IMR-90 (cell line): ENCODE data around the gene RNASE4. TPM values are rescaled to one million over a fixed set of nuclear protein-coding genes. Genes with fewer than 3 reads are reported as not detected.
"Not testable (repeated sequence)": the region's sequence is repeated elsewhere in the genome, so short reads cannot be mapped to it uniquely, and the experiment has no call there.

ENCODE experiments used
- ATAC-seq: fragments of 200-7000 bp; cut with Tn5 transposase; 2 replicates; pipeline ENCODE4 v1.9.1; 2020; ENCODE audit warnings: low read depth, mild to moderate bottlenecking, moderate library complexity
- BruUV-seq: library from RNA; stranded (reverse); fragments of 400-500 nt; replicated peaks from 2 replicates; lab custom pipeline; 2021; lab: Mats Ljungman, UMichigan
- CTCF ChIA-PET: fragments of 300-600 bp; formaldehyde crosslinking; extraction: SDS; loops from one replicate; lab custom pipeline; 2021; ENCODE audit warnings: antibody characterized with exemption; lab: Yijun Ruan, JAX
- POLR2A ChIA-PET: fragments of 300-600 bp; sonication (Branson Sonifier 250); formaldehyde crosslinking; loops from one replicate; lab custom pipeline; 2022; ENCODE audit warnings: antibody characterized with exemption; ENCODE audit not compliant: unreplicated experiment; lab: Charles Lee
- DNase-seq: peaks from one replicate; pipeline ENCODE4 v3.0.0; 2013
- H2AFZ ChIP-seq: replicated peaks from 2 replicates; pipeline ENCODE3; 2013; ENCODE audit warnings: low read length, mild to moderate bottlenecking; ENCODE audit not compliant: poor library complexity
- H2AK5ac ChIP-seq: 2 replicates; pipeline ENCODE4 v1.6.1; 2013; ENCODE audit warnings: low read depth, low read length, inconsistent platforms
- H2AK9ac ChIP-seq: replicated peaks from 2 replicates; pipeline ENCODE3; 2013; ENCODE audit warnings: mild to moderate bottlenecking, low read depth, low read length, moderate library complexity; ENCODE audit not compliant: poor library complexity
- H2BK120ac ChIP-seq: 2 replicates; pipeline ENCODE4 v1.6.1; 2013; ENCODE audit warnings: low read depth, low read length, inconsistent platforms
- H2BK15ac ChIP-seq: 3 replicates; pipeline ENCODE4 v1.6.1; 2013; ENCODE audit warnings: low read depth, low read length, inconsistent platforms
- H2BK20ac ChIP-seq: 2 replicates; pipeline ENCODE4 v1.6.1; 2013; ENCODE audit warnings: low read depth, mild to moderate bottlenecking, inconsistent platforms, low read length, moderate library complexity
- H2BK5ac ChIP-seq: 2 replicates; pipeline ENCODE4 v1.6.1; 2013; ENCODE audit warnings: mild to moderate bottlenecking, low read depth, low read length, inconsistent platforms; ENCODE audit not compliant: poor library complexity, severe bottlenecking
- H3K14ac ChIP-seq: replicated peaks from 2 replicates; pipeline ENCODE4 v1.6.1; 2013; ENCODE audit warnings: low read depth, low read length, inconsistent platforms
- H3K18ac ChIP-seq: 2 replicates; pipeline ENCODE4 v1.6.1; 2013; ENCODE audit warnings: low read depth, low read length, control low read depth
- H3K23ac ChIP-seq: 2 replicates; pipeline ENCODE4 v1.6.1; 2013; ENCODE audit warnings: low read depth, low read length, inconsistent platforms
- H3K27ac ChIP-seq: 2 replicates; pipeline ENCODE4 v1.5.1; 2013; ENCODE audit warnings: mild to moderate bottlenecking, control low read depth, low read length; ENCODE audit not compliant: insufficient read depth
- H3K27me3 ChIP-seq: 2 replicates; pipeline ENCODE4 v1.6.1; 2013; ENCODE audit warnings: low read length; ENCODE audit not compliant: control insufficient read depth, insufficient read depth
- H3K36me3 ChIP-seq: 2 replicates; pipeline ENCODE4 v1.6.1; 2013; ENCODE audit warnings: low read length, mixed read lengths; ENCODE audit not compliant: control insufficient read depth, insufficient read depth
- H3K4ac ChIP-seq: 2 replicates; pipeline ENCODE4 v1.6.1; 2013; ENCODE audit warnings: low read depth, low read length, inconsistent platforms
- H3K4me1 ChIP-seq: 2 replicates; pipeline ENCODE4 v1.6.1; 2013; ENCODE audit warnings: low read length, mixed read lengths; ENCODE audit not compliant: control insufficient read depth, insufficient read depth
- H3K4me2 ChIP-seq: 2 replicates; pipeline ENCODE4 v1.6.1; 2013; ENCODE audit warnings: low read depth, mild to moderate bottlenecking, control low read depth, low read length, moderate library complexity
- H3K4me3 ChIP-seq: 2 replicates; pipeline ENCODE4 v1.5.1; 2013; ENCODE audit warnings: low read depth, mild to moderate bottlenecking, control low read depth, low read length, moderate library complexity; ENCODE audit not compliant: insufficient read depth
- H3K56ac ChIP-seq: 2 replicates; pipeline ENCODE4 v1.6.1; 2013; ENCODE audit warnings: low read length, inconsistent platforms; ENCODE audit not compliant: insufficient read depth; ENCODE audit errors: extremely low read depth
- H3K79me1 ChIP-seq, 2 experiments: 2 replicates each; pipeline ENCODE4 v1.6.1; 2013; ENCODE audit warnings: low read length in 2 of 2, inconsistent platforms in 1 of 2, low read depth in 1 of 2
- H3K9ac ChIP-seq: 2 replicates; pipeline ENCODE4 v1.6.1; 2013; ENCODE audit warnings: low read depth, low read length, control low read depth
- H3K9me1 ChIP-seq: 2 replicates; pipeline ENCODE4 v1.6.1; 2013; ENCODE audit warnings: low read length, inconsistent platforms; ENCODE audit not compliant: insufficient read depth
- H3K9me3 ChIP-seq: 2 replicates; pipeline ENCODE4 v1.6.1; 2013; ENCODE audit warnings: low read length; ENCODE audit not compliant: control insufficient read depth, insufficient read depth
- H4K20me1 ChIP-seq: 2 replicates; pipeline ENCODE4 v1.6.1; 2013; ENCODE audit warnings: low read length, inconsistent platforms; ENCODE audit not compliant: insufficient read depth
- H4K5ac ChIP-seq: 2 replicates; pipeline ENCODE4 v1.6.1; 2013; ENCODE audit warnings: mild to moderate bottlenecking, low read depth, low read length, control low read depth
- H4K8ac ChIP-seq, 2 experiments: 2 replicates each; pipeline ENCODE4 v1.6.1; 2013; ENCODE audit warnings: low read depth in 2 of 2, low read length in 2 of 2, control low read depth in 1 of 2, inconsistent platforms in 1 of 2
- H4K91ac ChIP-seq: 2 replicates; pipeline ENCODE4 v1.6.1; 2013; ENCODE audit warnings: low read depth, low read length, inconsistent platforms; ENCODE audit not compliant: insufficient read depth
- MAFK ChIP-seq: IDR thresholded peaks from 2 replicates; pipeline ENCODE4 v1.6.1; 2012; ENCODE audit warnings: low read depth, low read length, improper control_type of control experiment
- WGBS, 2 experiments: methylation state at CpG; one replicate each; pipeline versions ENCODE4 v1.1.5 to v1.1.7; 2013; ENCODE audit warnings: missing lambda C conversion rate in 2 of 2; ENCODE audit not compliant: insufficient read length in 1 of 2; ENCODE audit errors: extremely low coverage in 2 of 2; 5-methylcytosine and 5-hydroxymethylcytosine counted together
- dilution Hi-C: fragments of 300-500 bp; cut with HindIII; formaldehyde crosslinking; loops from one replicate; pipeline ENCODE4 v1.14.3; 2018; ENCODE audit warnings: low sequenced_read_pairs; ENCODE audit not compliant: unreplicated experiment
- in situ Hi-C: fragments of 300-500 bp; cut with MboI; formaldehyde crosslinking; loops from 3 replicates; pipeline ENCODE4 v1.14.3; 2019; ENCODE audit warnings: low sequenced_read_pairs, inconsistent platforms, mixed read lengths
- intact Hi-C: fragments of 100-400 bp; cut with micrococcal nuclease; formaldehyde crosslinking; loops from 2 replicates; pipeline ENCODE4 v1.10.0; 2022
- polyA plus RNA-seq, 3 experiments: library from polyadenylated mRNA; depleted of rRNA; stranded (reverse); fragments of >200 nt; gene quantifications; 2 replicates each; pipeline ENCODE4 v1.2.3, GENCODE V29; 2012; ENCODE audit warnings: low replicate concordance in 1 of 3
- total RNA-seq: library from RNA; depleted of rRNA; stranded (reverse); fragments of >200 nt; gene quantifications from 2 replicates; pipeline ENCODE4 v1.2.3, GENCODE V29; 2012

Gene RNASE4
- total and polyA plus RNA-seq, 2 of the 4 experiments (the other 2 are of a cell fraction) = 10.4 to 11.6 TPM

DNA sequence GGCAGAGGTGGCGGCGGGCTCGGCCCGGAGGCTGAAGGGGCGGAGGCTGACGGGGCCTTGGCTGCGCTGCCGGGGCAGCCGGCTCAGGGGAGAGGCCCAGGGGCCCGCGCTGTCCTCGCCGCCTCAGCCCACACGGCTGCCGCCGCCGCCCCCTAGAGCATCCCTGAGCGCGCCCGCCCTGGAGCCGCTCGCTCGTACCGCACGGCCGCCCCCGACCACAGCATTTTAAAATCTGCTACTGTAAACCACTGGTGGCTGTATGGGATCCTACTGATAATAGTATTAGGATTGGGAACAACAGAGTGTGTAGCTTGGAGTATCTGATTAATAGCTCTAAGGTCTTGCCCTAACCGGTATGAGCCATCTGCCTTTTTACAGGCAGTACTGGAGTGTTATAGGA is 39.1 kb downstream of the RNASE4 start:
- Histone ChIP-seq H2BK5ac (no peak overlapping the region), H3K4me1 (no peaks in the 10 kb centered on the region), H3K9ac (no peak overlapping the region), H3K4me3 (no peak overlapping the region), H4K8ac (no peak overlapping the region), H3K4ac (no peak overlapping the region), H3K23ac (no peak overlapping the region), H3K79me1 (no peaks in the 10 kb centered on the region), H2BK20ac (no peak overlapping the region), H3K56ac (no peak overlapping the region), H3K9me1 (no peaks in the 10 kb centered on the region), H4K20me1 (no peaks in the 10 kb centered on the region), H3K14ac (no peak overlapping the region), H3K36me3 (no peaks in the 10 kb centered on the region), H3K27me3 (peaks cover 15% of the 10 kb centered on the region), H2AFZ (no peak overlapping the region), H3K4me2 (no peak overlapping the region), H2AK9ac (no peak overlapping the region), H2BK15ac (no peak overlapping the region), H2BK120ac (no peak overlapping the region), H2AK5ac (no peak overlapping the region), H3K27ac (no peak overlapping the region), H4K5ac (no peak overlapping the region), H3K18ac (no peak overlapping the region), H3K9me3 (no peaks in the 10 kb centered on the region), H4K91ac (no peak overlapping the region)
- ChIA-PET CTCF (no interaction called here), POLR2A (interaction anchor here (0.6 kb wide), 1 partner anchor 215 kb away, joined by 3 read pairs; no protein-coding TSS in a partner anchor)
- intact Hi-C loops (no loop called here), dilution Hi-C loops (no loop called here), in situ Hi-C loops (no loop called here)
- no peak for DNase-seq
- WGBS, 2 experiments = 18% methylated on average over 4 of the region's 28 CpGs; no CpG with 5 or more reads in 1 of the 2 experiments
- no TSS peak for BruUV-seq
- no peak for TF ChIP-seq MAFK
- ATAC-seq = no peak; the same call in 1 of the 2 replicates

DNA sequence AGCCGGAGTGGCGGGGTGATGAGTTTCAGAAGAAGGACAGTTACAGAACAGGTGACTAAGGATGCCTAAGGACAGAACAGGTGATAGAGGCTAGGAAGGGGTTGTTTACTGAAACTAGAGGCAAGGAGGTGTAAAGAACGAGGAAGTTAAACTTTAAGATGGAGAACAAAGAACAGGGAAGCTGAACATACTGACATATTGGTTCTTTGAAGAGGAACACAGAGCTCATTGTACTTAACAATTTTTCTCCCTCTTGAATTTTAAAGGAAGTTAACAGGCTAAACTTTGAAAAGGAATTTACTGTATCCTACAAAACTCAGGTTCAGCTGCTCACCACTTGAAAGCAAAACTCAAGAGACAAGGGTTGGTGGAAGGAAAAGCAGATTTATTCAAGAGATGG is 41.8 kb downstream of the RNASE4 start:
- H3K4me2 ChIP-seq, H3K79me1 ChIP-seq, H3K9me3 ChIP-seq, H3K4me3 ChIP-seq, H2BK20ac ChIP-seq, H2AK9ac ChIP-seq, CTCF ChIA-PET, H2BK120ac ChIP-seq, H2BK15ac ChIP-seq, H4K5ac ChIP-seq, BruUV-seq, intact Hi-C loops, H4K91ac ChIP-seq, H3K23ac ChIP-seq, H3K4ac ChIP-seq, DNase-seq, H2AFZ ChIP-seq, H2AK5ac ChIP-seq, H3K9me1 ChIP-seq, in situ Hi-C loops, H4K8ac ChIP-seq, H3K18ac ChIP-seq, H3K36me3 ChIP-seq, H4K20me1 ChIP-seq, H2BK5ac ChIP-seq, ATAC-seq, H3K14ac ChIP-seq, H3K56ac ChIP-seq, H3K27ac ChIP-seq, H3K4me1 ChIP-seq, H3K9ac ChIP-seq, dilution Hi-C loops, POLR2A ChIA-PET: not testable (repeated sequence)
- WGBS, 2 experiments = 100% methylated on average over 1 of the region's 3 CpGs; no CpG with 5 or more reads in 1 of the 2 experiments
- peaks cover 15% of the 10 kb centered on the region for H3K27me3 ChIP-seq
